NCI-H82 treated with DMSO at 0.1 percent for 48 hours (cell line): Measurements from ENCODE around the gene JMJD8.
A peak's percentile ranks its signal among the peaks of the same experiment; 100 is the strongest.
"Not testable (repeated sequence)": the region's sequence is repeated elsewhere in the genome, so short reads cannot be mapped to it uniquely, and the experiment has no call there.

ENCODE experiments used
- DNase-seq: peaks from one replicate; lab custom pipeline; 2025; ENCODE audit not compliant: unreplicated experiment; lab: John Stamatoyannopoulos, UW

Gene JMJD8

DNA sequence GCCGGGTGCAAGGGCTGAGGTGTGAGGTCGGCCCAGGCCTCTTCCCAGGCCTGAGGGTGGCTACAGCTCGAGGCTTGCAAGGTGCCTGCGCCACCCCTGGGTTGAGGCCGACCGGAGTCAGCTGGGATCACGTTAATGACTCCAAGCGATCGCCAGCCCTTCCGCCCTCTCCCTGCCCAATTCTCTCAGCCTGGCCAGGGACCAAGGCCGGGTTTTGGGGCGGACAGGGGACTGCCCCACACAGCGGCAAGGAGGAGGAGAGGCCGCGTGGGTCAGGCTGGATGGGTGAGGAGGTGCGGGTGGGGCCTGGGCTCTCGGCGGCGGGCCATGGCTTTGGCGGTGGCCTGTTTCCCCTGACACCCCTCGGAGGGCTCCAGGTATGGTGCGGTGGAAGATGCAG lies 9.2 kb upstream of the JMJD8 start:
- DNase-seq = no peak

DNA sequence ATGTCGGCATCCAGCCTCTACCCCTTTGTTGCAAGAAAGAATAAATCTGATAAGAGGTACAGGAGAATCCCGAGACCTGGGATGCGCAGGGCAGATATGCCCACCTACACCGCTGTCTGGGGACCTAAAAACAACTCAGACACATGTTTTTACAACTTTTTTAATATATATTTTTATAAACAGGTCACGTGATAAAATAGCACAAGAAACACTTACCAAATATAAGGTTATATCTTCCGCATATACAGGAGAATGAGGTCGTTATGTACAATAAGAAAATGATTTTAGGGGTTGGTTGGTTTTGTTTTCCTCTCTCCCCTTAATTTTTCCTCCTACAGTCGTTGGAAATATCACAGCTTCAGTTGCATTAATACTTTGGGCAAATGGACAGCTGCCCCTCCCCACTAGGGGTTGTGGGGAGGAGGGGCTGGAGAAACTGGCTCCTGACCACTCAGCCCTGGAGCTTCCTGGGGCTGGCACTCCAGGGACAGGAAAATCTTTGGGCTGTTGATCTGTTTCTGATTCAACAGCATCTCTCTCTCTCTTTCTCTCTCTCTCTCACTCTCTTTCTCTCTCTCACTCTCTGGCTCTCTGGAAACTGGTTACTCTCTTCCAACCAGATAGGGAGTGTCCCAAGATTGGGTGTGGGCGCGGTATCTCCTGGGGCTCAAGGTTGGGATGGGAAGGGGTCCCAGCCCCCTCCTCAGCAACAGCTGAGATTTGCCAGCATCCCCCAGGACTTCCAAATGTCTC lies 8.4 kb upstream of the JMJD8 start:
- no peak for DNase-seq

DNA sequence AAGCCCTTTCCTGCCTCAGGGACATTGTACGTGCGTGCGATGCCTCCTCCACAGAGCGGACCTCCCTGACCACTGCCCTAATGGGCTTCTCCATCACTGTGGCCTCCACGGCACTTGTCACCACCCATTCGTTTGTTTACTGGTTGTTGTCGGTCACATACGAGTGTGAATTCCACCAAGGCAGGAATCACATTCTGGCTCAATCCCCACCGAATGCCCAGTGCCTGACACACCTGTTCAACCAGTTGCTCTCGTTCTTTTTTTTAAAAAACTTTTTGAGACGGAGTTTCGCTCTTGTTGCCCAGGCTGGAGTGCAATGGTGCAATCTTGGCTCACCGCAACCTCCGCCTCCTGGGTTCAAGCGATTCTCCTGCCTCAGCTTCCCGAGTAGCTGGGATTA lies 7.1 kb upstream of the JMJD8 start:
- DNase-seq = not testable (repeated sequence)

DNA sequence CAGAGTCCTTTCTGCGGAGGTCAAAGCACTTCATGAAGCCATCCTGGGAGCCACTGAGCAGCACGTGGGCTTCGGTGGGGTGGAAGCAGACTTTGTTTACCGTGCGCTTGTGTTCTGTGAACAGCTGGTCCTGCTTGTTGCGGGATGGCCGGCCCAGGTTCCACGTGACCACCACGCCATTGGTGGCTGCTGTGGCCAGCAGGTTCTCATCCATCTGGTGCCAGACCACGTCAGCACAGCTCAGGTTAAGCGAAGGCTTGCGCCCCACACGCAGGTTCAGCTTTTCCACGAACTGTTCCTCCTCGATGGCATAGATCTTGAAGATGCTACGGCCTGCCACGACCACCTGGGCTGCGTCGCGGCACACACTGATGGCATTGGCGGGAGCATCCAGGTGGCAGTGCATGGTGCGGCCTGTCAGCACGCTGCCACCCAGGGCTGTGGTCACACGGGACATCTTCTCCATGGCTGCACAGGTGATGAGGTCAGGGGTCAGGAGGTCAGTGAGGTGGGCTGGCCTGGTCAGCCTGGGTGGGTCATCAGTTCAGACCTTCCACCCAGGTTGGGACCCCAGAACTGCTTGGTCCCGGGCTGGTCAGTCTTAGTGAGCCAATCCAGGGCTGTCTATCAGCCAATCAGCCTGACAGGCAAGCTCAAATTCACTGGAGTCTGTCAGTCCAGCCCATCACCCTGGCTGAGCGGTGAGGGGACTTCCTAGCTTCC lies 5.2 kb upstream of the JMJD8 start:
- no peak for DNase-seq

DNA sequence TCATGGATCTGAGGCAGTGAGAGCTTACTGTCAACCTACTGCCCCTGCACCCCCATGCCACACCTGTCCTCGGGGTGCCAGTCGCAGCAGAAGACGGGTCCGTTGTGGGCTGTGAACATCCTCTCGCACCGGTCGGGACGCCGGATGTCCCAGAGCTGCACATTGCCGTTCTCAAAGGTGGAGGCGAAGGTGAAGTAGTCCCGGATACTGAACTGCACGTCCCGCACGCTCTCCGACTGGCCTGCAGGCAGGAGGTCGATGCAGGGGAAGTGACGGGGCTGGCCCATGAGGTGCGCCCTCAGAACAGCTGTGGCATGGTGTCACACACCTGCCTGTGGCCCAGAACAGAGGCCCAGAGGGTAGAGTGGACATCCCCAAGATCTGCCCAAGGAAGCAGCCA lies 3.4 kb upstream of the JMJD8 start:
- DNase-seq = no peak

DNA sequence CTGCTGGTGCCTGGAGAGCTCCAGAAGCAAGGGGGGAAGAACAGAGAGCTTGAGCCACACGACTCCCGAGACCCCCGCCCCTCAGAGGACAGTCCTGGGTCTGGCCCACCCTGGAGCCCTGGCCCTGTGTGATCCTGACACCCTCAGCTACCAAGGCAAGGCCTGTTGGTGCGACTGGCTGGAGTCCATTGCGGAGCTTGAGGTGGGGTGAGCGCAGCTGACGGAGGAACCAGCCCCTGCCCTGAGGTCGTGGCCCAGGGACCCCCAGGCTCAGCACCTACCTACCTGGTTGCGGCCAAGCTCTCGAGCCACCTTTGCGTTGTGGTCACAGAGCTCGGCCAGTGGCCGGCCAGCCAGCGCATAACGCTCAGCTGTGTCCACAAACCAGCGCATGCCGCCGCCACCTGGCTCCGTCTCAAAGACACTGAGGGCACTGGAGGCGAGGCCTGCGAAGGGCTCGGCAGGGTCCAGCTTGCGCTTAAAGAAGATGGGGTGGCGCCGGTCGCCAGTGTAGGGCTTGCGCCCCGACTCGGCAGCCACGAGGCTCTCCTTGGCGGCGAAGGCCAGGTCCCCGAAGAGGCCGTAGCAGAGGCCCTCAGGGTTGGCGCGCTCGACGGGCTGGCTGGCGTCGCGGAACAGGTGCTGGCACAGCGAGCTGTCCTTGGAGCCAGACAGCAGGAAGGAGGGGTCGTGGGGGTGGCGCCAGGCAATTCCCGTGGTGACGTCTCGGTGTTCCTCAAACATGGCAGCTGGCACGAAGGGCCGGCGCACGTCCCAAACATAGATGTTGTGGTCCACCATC lies 2.5 kb upstream of the JMJD8 start:
- DNase-seq = no peak

DNA sequence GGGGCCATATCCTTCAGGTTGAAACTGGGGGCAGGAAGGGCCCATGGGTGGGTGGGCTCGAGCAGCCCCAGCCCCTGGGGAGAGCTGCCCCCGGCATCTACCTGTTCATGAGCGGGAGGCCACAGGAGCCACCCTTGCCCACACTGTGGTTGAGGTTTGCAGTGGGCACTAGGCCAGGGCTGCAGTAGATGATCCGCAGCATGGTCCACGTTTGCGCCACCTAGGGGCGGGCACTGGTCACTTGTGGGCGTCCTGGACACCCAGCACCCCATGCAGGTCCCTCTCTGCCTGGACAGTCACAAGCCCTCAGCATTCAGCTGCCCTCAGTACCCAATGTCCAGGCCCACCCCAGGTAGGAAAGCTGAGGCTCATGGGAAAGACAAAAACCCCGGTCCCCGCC lies 1.8 kb upstream of the JMJD8 start:
- DNase-seq = no peak

DNA sequence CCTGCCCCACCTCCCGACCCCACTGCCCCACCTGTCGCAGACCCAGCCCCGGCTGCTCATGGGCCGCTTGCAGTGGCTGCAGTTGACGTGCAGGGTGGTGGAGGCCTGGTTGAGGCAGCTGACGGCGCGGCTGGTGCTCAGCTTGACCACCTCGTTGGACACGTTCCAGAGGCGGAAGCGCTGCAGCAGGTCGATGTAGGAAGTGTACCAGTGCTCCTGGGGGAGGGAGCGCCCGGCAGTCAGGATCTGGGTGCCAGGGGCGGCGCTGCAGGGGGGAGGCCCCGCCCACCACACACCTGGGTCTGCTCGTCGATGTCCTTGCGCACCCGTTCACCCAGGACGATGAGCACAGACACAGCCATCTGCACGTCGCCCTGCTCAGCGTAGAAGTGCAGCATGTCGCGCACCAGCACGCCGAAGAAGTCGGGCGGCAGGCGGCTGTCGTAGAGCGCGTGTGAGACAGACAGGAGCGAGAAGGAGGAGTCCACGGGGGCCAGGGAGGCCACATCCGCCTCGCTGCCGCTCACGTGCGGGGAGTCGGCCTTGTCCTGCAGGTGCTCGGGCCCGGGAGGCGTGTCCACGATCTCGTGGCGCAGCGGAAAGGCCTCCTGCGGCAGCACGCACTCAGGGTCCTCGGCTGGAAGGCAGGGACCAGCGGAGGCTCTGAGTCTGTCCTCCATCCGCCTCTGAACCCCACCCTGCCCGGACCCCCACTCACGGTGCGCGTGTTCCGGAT lies 995 bp upstream of the JMJD8 start:
- DNase-seq = no peak

DNA sequence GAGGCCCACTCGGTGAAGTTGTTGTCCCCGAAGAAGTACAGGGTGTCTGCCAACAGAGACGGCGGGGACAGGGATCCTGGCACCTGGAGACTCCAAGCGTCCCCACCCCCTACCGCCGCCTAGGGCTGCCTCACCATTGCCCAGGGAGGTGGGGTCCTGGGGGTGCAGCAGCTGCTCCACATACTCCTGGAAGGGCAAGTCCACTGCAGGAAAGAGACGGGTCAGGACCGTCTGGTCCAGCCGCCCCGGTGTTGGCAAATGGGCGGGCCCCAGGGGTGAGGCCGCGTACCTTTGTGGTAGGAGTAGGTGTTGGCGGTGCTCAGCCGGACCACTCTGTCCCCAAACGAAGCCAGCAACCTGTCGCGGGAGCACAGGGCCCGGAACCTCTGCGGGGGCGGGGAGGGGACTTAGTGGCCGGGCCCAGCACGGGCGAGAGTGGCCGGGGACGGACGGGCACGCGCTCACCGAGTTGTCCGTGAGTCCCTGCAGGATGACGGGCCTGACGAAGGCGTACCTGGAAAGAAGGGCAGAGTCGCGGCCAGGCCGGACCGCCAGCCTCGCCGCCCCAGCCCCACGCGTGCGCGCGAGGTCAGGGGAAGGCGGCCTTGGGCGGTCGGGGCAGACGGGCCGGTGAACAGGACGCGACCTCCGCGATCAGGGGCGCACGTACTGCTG lies 601 bp downstream of the JMJD8 start:
- no peak for DNase-seq

DNA sequence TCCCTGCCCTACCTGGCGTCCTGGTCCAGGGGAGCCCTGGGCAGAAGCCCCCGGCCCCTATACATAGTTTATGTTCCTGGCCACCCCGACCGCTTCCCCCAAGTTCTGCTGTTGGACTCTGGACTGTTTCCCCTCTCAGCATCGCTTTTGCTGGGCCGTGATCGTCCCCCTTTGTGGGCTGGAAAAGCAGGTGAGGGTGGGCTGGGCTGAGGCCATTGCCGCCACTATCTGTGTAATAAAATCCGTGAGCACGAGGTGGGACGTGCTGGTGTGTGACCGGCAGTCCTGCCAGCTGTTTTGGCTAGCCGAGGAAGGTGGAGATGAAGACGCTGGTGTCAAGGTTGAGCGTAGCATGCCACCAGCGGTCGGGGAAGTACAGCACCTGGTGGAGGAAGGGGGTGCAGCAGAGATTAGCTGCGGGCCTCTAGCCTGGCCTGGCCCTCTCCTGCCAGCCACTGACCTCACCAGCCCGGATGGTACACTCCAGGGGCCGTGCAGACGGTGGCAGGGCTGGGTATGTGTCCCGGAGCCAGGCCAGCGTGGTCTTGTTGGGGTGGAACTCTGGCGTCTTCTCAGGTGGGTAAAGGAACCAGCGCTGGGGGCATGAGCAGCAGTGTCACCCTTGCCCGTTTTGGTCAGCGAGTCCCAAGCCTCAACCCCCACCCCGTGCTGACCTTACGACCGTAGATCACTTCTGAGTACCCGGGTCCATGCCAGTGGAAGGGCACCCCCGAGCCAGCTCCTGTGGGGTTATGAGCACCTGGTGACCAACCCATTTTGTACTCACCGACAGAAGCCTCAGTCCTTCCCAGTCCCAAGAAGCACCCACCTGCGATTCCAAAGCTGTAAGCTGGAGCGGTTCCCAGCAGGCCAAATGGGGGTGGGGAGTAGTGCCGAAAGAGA lies 1.4 kb downstream of the JMJD8 start:
- DNase-seq = no peak

DNA sequence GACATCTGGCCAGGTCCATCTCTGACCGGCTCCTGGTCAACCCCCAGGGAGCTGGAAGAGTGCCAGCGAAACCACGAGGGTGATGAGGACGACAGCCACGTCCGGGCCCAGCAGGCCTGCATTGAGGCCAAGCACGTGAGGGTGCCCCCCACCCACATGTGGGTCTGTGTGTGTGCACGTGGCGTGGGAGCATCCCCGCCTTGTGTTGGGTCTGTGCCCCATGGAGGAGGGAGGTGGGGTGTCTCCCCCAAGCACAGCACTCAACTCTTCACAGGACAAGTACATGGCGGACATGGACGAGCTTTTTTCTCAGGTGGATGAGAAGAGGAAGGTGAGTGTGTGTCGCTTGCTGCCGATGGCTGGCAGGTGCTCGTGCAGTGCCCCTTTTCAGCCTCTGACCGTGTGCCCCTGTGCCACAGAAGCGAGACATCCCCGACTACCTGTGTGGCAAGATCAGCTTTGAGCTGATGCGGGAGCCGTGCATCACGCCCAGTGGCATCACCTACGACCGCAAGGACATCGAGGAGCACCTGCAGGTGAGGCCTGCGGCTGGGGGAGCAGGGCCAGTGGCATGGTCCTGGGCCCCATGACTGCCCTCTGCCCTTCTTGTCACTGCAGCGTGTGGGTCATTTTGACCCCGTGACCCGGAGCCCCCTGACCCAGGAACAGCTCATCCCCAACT lies 2.2 kb downstream of the JMJD8 start:
- no peak for DNase-seq

DNA sequence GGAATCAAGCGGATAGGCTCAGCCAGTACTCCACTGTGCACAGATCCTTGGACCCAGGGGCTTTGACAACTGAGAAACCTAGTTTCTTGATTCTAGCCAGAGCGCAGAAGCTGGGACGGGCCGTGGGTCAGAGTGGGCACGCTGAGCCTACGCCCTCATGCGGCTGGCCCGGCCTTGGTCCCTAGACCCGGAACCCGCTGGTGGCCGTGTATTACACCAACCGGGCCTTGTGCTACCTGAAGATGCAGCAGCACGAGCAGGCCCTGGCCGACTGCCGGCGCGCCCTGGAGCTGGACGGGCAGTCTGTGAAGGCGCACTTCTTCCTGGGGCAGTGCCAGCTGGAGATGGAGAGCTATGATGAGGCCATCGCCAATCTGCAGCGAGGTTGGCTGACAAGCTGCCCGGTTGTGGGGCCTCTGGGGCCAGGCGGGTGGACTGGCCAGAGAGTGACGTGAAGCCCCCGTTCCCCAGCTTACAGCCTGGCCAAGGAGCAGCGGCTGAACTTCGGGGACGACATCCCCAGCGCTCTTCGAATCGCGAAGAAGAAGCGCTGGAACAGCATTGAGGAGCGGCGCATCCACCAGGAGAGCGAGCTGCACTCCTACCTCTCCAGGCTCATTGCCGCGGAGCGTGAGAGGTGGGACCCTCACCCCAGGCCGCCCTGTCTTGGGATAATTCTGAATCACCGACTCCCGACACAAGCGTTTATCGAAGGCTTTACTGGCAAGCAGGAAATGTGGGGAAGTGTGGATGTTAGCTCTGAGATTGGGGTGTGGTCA lies 3.0 kb downstream of the JMJD8 start:
- DNase-seq = no peak

DNA sequence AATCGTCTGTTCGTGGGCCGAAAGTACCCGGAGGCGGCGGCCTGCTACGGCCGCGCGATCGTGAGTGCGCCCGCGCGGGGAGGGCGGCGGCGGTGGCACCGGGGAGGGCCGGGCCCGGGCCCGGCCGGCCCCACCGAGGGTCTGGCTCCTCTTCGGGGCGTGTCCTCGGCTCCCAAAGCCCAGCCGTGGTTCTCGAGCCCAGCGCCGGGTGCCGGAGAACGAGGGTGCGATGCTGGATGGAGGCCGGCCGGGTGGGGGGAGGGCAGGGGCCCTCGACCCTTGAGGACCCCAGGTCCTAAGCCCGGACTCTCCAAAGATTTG lies 3.5 kb downstream of the JMJD8 start:
- no peak for DNase-seq

DNA sequence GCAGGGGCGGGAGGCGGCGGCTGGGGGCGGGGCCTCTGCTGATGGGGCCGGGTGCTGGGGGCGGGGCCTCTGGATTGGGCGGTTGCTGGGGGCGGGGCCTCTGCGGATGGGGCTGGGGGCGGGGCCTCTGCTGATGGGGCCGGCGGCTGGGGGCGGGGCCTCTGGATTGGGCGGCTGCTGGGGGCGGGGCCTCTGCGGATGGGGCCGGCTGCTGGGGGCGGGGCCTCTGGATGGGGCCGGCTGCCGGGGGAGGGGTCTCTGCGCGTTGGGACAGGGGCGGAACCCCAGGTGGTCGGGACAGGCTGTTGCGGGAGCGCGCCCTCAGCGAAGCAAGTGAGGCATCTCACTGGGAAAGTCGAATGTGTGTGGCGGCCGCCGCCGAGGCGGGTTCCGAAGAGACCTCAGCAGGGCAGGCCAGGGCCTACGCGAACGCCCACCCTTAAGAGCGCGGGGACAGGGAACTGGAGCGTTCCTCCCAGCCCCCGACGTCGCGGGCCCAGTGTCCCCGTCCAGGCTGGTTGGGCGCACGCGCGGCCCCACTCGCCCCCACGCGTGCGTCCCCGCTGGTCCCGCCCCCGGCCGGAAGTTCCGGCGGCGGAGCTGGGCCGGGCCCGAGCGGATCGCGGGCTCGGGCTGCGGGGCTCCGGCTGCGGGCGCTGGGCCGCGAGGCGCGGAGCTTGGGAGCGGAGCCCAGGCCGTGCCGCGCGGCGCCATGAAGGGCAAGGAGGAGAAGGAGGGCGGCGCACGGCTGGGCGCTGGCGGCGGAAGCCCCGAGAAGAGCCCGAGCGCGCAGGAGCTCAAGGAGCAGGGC lies 4.1 kb downstream of the JMJD8 start, which contains the start of gene STUB1:
STUB1 (plus strand) TSS at position 597 of the 811 bp plus-strand sequence; CDS start at position 713, 116 bp downstream.
- DNase-seq = peak; percentile 78

DNA sequence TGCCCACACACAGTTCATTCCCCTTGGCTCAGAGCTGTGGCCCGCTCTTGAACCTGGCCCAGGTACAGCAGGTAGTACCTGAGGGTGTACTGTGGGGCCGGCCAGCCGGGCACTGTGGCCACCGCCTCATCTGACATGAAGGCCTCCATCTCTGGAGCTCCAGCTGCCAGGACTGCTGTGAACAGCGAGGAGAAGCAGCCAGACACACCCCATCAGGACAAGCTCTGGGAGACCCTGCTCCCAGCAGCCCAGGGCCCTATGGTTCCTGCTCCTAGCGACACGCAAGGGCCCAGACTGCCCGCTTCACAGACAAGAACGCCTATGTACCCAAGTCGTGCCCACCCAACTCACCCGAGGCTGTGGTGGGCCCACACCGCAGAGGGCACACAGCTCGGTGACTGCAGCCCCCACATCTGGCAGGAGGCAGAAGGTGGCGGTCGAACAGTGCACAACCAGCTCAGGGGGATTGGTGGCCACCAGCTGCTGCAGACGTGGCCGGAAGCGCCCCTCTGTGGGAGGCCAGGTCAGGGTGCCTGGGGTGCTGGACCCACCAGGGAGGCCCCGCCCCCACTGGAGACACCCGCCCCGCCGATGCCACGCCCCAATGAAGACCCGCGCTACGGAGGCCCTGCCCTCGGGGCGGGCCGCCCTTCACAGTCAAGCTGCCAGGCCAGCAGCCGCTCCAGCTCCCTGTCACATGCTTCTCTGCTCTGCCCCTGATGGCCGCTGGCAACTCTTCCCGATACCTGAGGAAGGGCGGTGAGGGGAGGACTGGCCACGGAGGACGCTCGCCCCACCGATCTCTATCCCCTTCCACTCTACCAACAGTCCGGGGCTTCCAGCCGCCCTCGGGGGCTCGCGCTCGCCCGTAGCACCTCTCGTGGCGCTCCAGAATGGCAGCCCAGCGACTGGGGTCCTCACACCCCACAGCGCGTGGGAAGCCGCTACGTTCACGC lies 5.0 kb downstream of the JMJD8 start:
- peak; percentile 66 for DNase-seq

DNA sequence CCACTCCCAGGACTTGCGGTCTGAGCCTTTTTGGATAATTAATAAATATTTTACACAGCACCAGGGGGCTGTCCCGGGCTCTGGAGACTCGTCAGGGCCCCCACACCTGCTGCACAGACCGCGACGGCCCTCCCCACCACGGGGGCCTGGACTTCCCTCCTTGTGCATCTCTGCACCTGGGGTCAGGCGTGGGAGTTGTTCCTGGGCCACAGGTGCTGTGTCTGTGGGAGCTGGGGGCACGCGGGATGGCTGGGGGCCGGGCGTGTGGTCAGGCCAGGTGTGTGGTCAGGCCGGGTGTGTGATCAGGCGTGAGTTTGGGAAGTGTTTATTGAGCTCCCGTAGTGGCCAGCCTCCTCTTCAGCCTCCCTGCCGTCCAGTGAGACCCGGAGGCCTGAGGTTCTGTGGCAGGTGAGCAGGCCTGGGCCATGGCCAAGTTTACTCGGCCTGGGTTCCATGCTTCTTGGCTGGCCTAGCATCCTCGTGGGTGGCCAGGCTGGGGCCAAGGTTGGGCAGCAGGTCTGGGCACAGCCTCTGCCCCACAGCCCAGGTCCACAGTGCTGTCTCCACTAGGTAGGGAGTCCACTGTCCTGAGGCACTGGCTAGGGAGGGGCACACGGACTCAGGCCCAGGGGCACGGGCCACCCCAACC lies 5.8 kb downstream of the JMJD8 start:
- no peak for DNase-seq
